Endothelial cell of umbilical vein (primary cell): Measurements from ENCODE around the gene MAP3K10. TPM values are rescaled to one million over a fixed set of nuclear protein-coding genes. Genes with fewer than 3 reads are reported as not detected.

Experiments used
- BruUV-seq: library from RNA; stranded (reverse); fragments of 400-500 nt; replicated peaks from 2 replicates; lab custom pipeline; 2021; lab: Mats Ljungman, UMichigan
- CTCF ChIA-PET: fragments of 300-600, 350-600 bp; sonication (Branson Sonifier 250); formaldehyde crosslinking; loops from one replicate; lab custom pipeline; 2021; ENCODE audit warnings: antibody characterized with exemption, inconsistent platforms; lab: Charles Lee
- POLR2A ChIA-PET: fragments of 300-600, 350-600 bp; sonication (Branson Sonifier 250); formaldehyde crosslinking; loops from one replicate; lab custom pipeline; 2021; ENCODE audit warnings: antibody characterized with exemption, inconsistent platforms; lab: Charles Lee
- DNase-seq: peaks from one replicate; pipeline ENCODE4 v3.0.0-alpha.2; 2011; ENCODE audit warnings: low read depth, low spot score
- FAIRE-seq: peaks from 2 replicates; lab custom pipeline; 2011; peaks lifted over from hg19 to GRCh38; lab: Jason Lieb, UNC
- H2AFZ ChIP-seq: 2 replicates; pipeline ENCODE4 v1.6.0; 2012; ENCODE audit warnings: low read depth, low read length, control low read depth, inconsistent platforms
- H3K27ac ChIP-seq: 2 replicates; pipeline ENCODE4 v1.5.1; 2011; ENCODE audit warnings: low read depth, mild to moderate bottlenecking, control low read depth, low read length, moderate library complexity; ENCODE audit not compliant: insufficient read depth
- H3K27me3 ChIP-seq, 2 experiments: 2 replicates each; pipeline versions ENCODE4 v1.6.0 to v1.6.1; 2011; ENCODE audit warnings: low read length in 2 of 2, mixed read lengths in 1 of 2; ENCODE audit not compliant: control insufficient read depth in 2 of 2, insufficient read depth in 2 of 2
- H3K36me3 ChIP-seq, 2 experiments: 2 replicates in 1 of 2; 3 replicates in 1 of 2; pipeline ENCODE4 v1.5.1; 2011; ENCODE audit warnings: low read length in 2 of 2, mild to moderate bottlenecking in 1 of 2, moderate library complexity in 1 of 2; ENCODE audit not compliant: control insufficient read depth in 2 of 2, insufficient read depth in 2 of 2; ENCODE audit errors: extremely low read depth in 1 of 2
- H3K4me1 ChIP-seq: 3 replicates; pipeline ENCODE4 v1.5.1; 2011; ENCODE audit warnings: mild to moderate bottlenecking, low read length; ENCODE audit not compliant: control insufficient read depth, insufficient read depth; ENCODE audit errors: extremely low read depth
- H3K4me2 ChIP-seq: 2 replicates; pipeline ENCODE4 v1.6.1; 2011; ENCODE audit warnings: low read length, control low read depth, mixed read lengths; ENCODE audit not compliant: insufficient read depth
- H3K4me3 ChIP-seq, 3 experiments: fragments of 200-600 bp in 1 of 3; sonication (generic), shearing (Covaris generic) in 1 of 3; replicated peaks in 1 of 3; 2 replicates each; pipeline ENCODE4 v1.5.1; 2011 to 2016; ENCODE audit warnings: control low read depth in 3 of 3, low read length in 3 of 3, mild to moderate bottlenecking in 2 of 3, inconsistent platforms in 1 of 3, low read depth in 1 of 3, moderate library complexity in 1 of 3; ENCODE audit not compliant: insufficient read depth in 1 of 3
- H3K79me2 ChIP-seq: 2 replicates; pipeline ENCODE4 v1.6.0; 2012; ENCODE audit warnings: low read length, inconsistent platforms; ENCODE audit not compliant: control insufficient read depth, insufficient read depth
- H3K9ac ChIP-seq: replicated peaks from 2 replicates; pipeline ENCODE3; 2011; ENCODE audit warnings: low read length, control low read depth; ENCODE audit not compliant: insufficient read depth; ENCODE audit errors: extremely low read depth
- H3K9me1 ChIP-seq: replicated peaks from 3 replicates; pipeline ENCODE4 v1.6.0; 2011; ENCODE audit warnings: mild to moderate bottlenecking, low read length; ENCODE audit not compliant: control insufficient read depth, insufficient read depth; ENCODE audit errors: extremely low read depth
- H3K9me3 ChIP-seq: replicated peaks from 2 replicates; pipeline ENCODE4 v1.5.1; 2012; ENCODE audit warnings: low read length, inconsistent platforms; ENCODE audit not compliant: control insufficient read depth, insufficient read depth
- H4K20me1 ChIP-seq: replicated peaks from 2 replicates; pipeline ENCODE3; 2011; ENCODE audit warnings: mild to moderate bottlenecking, low read length; ENCODE audit not compliant: control insufficient read depth, insufficient read depth; ENCODE audit errors: extremely low read depth
- CTCF ChIP-seq, 2 donors: IDR thresholded peaks; 1 replicate in 1 of 2; 2 replicates in 1 of 2; pipeline ENCODE4 v1.5.1; 2011; ENCODE audit warnings: low read length in 2 of 2, mild to moderate bottlenecking in 2 of 2, moderate library complexity in 2 of 2, control low read depth in 1 of 2, inconsistent platforms in 1 of 2, low read depth in 1 of 2; ENCODE audit not compliant: insufficient read depth in 1 of 2; ENCODE audit errors: extremely low read depth in 1 of 2
- EZH2 ChIP-seq: IDR thresholded peaks from 2 replicates; pipeline ENCODE4 v1.6.1; 2012; ENCODE audit warnings: borderline replicate concordance, low read depth, mild to moderate bottlenecking, moderate library complexity, low read length, inconsistent platforms; ENCODE audit not compliant: severe bottlenecking
- FOS ChIP-seq: IDR thresholded peaks from 2 replicates; pipeline ENCODE4 v1.6.1; 2011; ENCODE audit warnings: mild to moderate bottlenecking, low read length, moderate library complexity, borderline replicate concordance; ENCODE audit not compliant: insufficient read depth
- GATA2 ChIP-seq: IDR thresholded peaks from 2 replicates; pipeline ENCODE4 v1.7.0; 2011; ENCODE audit warnings: low read depth, mild to moderate bottlenecking, moderate library complexity, mixed read lengths, low read length; ENCODE audit not compliant: insufficient read length, insufficient read depth
- JUN ChIP-seq: IDR thresholded peaks from 2 replicates; pipeline ENCODE4 v1.6.1; 2011; ENCODE audit warnings: borderline replicate concordance, low read depth; ENCODE audit not compliant: insufficient read length, insufficient read depth
- MYC ChIP-seq: IDR thresholded peaks from one replicate; pipeline ENCODE4 v1.6.1; 2011; ENCODE audit warnings: mild to moderate bottlenecking, low read depth, low read length
- POLR2A ChIP-seq: IDR thresholded peaks from 2 replicates; pipeline ENCODE4 v1.6.1; 2012; ENCODE audit warnings: low read depth, mild to moderate bottlenecking, control low read depth, low read length
- POLR2AphosphoS5 ChIP-seq: IDR thresholded peaks from 2 replicates; pipeline ENCODE4 v1.6.1; 2012; ENCODE audit warnings: low read depth, mild to moderate bottlenecking, control low read depth, low read length, moderate library complexity; ENCODE audit not compliant: insufficient read depth
- dilution Hi-C: fragments of 300-500 bp; cut with MboI; formaldehyde crosslinking; loops from one replicate; pipeline ENCODE4 v1.15.0; 2019; ENCODE audit warnings: low sequenced_read_pairs; ENCODE audit not compliant: extremely low pct_ligation_motif_present
- intact Hi-C: fragments of 100-400 bp; cut with micrococcal nuclease; formaldehyde crosslinking; loops from one replicate; pipeline ENCODE4 v1.10.0; 2022
- polyA plus RNA-seq, 4 experiments: library from polyadenylated mRNA; depleted of rRNA in 3 of 4; stranded (reverse) in 3 of 4; unstranded in 1 of 4; fragments of >200 nt; gene quantifications; 2 replicates each; pipeline versions ENCODE4 v1.2.1 to v1.2.3, GENCODE V29; 2011 to 2012; ENCODE audit warnings: missing spikeins in 1 of 4
- total RNA-seq: library from RNA; stranded (reverse); gene quantifications from 2 replicates; pipeline ENCODE4 v1.2.3, GENCODE V29; 2021
- TF ChIP-seq, protein P1 (sequence below): IDR thresholded peaks from 2 replicates; pipeline ENCODE4 v1.6.1; 2011; ENCODE audit not compliant: insufficient read depth, insufficient read length

The MAP3K10 gene
- total and polyA plus RNA-seq, 2 donors (not counting 3 experiments of a cell fraction or from before 2014, with no cell fraction given): 6.3 to 19.4 TPM

DNA sequence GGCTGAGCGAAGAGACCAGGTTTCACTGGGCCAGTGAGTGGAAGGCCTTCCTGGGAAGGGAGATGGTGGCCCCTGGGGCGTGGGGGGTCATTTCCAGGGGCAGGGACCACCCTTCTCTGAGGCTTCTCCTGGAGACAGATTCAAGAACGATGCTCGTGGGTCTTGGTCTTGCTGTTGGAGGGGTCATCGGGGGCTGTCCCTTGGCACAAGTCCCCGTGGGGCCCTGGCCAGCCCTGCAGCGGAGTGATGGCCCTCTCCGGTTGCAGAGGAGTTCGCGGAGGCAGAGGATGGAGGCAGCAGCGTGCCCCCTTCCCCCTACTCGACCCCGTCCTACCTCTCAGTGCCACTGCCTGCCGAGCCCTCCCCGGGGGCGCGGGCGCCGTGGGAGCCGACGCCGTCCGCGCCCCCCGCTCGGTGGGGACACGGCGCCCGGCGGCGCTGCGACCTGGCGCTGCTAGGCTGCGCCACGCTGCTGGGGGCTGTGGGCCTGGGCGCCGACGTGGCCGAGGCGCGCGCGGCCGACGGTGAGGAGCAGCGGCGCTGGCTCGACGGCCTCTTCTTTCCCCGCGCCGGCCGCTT is 22.1 kb downstream of the MAP3K10 start:
- H3K9me1 ChIP-seq: no peaks in the 10 kb centered on the region
- no peaks in the 10 kb centered on the region for H3K4me1 ChIP-seq
- no peak overlapping the region for H3K27ac ChIP-seq
- DNase-seq (no peak), FAIRE-seq (no peak)
- no peaks in the 10 kb centered on the region for H3K79me2 ChIP-seq
- dilution Hi-C loops (no loop called here), intact Hi-C loops (no loop called here)
- ChIA-PET CTCF (no interaction called here), POLR2A (no interaction called here)
- H2AFZ ChIP-seq: no peak overlapping the region
- H4K20me1 ChIP-seq: no peaks in the 10 kb centered on the region
- BruUV-seq: no TSS peak
- peaks cover 18% of the 10 kb centered on the region in 2 experiments for H3K27me3 ChIP-seq
- H3K9ac ChIP-seq: no peak overlapping the region
- no peak overlapping the region for H3K4me2 ChIP-seq
- H3K4me3 ChIP-seq: no peak overlapping the region
- no peaks in the 10 kb centered on the region for H3K36me3 ChIP-seq
- TF ChIP-seq MYC (no peak), FOS (no peak), GATA2 (no peak), POLR2A (no peak), CTCF (IDR thresholded peaks at IDR 0.05; ENCODE audit: extremely low read depth in 1 of 2, insufficient read depth in 1 of 2, low read depth in 1 of 2, low read length in 2 of 2) (no peak), POLR2AphosphoS5 (no peak), JUN (no peak), EZH2 (no peak)
- TF ChIP-seq, protein P1, sequence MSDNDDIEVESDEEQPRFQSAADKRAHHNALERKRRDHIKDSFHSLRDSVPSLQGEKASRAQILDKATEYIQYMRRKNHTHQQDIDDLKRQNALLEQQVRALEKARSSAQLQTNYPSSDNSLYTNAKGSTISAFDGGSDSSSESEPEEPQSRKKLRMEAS: no peak
- H3K9me3 ChIP-seq: no peaks in the 10 kb centered on the region
